ENCODE results near the gene KCNQ1OT1. TPM values are rescaled to one million over a fixed set of nuclear protein-coding genes. Genes with fewer than 3 reads are reported as not detected.

The KCNQ1OT1 gene
- total and polyA plus RNA-seq, 9 donors = 0.43 to 11.5 (median 5.2) TPM

DNA sequence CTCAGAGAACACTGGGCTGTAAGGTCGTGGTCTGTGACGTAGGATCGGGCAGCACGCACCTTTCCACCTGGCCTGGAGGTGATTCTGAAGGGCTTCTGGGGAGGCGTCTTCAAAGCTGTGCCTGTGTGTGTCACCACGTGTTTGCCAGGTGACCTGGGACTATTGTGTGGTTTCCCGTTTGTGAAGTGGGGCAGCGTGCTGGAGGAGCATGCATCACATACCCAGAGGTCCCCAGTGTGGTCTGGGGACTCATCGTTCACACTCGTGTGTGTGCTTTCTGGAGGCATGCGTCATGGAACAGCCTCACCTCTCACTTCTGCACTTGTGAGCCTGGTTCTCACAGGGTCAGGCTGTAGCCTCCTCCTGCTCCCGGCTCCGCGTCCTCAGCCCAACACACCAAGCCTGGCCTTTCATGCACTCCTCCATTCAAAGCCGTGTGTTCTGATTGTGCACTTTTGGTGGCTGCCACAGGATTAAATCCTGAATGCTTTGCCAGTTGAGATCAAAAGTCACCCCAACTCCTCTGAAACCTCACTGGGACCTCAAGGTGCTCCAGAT is 106.3 kb downstream of the KCNQ1OT1 start:
- no peaks in the 10 kb centered on the region for H3K36me3 ChIP-seq
- WGBS, 3 donors = 92 to 95% (median 92%) methylated on average over 14 to 15 of the region's 15 CpGs

DNA sequence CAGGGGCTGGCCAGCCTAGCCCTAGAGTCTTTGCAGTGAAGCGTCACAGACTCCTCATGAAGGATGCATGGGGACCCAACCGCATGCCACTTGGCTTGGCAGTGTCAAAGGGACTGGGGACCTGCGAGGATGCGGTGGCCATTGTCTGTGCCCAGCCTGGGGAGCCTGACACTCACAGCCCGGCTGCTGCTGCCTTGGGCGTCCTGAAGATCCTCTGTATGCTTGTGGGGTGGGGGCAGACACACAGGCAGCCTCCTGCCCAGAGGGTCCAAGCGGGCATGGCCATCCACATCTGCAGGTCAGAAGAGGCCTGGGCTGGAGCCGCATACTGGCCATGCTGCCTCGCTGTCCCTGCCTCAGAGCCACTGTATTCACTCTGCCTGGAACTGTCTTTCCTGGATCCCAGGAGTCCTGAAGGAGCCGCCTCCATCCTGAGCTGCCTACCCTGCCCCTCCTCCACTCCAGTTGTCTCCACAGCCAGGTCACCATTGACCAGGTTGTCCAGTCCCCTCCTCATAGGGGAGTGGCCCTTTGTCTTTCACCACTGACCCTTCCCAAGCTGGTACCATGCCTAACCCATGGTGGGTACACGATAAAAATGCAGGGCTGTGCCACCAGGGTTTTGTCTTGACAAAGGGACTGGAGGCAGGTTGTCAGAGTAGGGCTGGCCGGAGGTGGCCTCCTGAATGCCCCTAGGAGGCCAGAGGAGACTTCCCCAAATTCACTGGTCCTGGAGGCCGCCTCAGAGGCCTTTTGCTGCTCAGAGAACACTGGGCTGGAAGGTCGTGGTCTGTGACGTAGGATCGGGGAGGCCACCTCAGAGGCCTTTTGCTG is 107.0 kb downstream of the KCNQ1OT1 start:
- peak in 2 of 5 donors; percentile 9 to 21 for DNase-seq
- Histone ChIP-seq H3K9me3 (no peaks in the 10 kb centered on the region), H3K4me3 (no peak overlapping the region), H3K4me1 (ENCODE audit: insufficient read depth) (no peaks in the 10 kb centered on the region), H3K27me3 (no peaks in the 10 kb centered on the region), H3K36me3 (no peaks in the 10 kb centered on the region), H3K27ac (no peak overlapping the region)
- TF ChIP-seq, protein P1, sequence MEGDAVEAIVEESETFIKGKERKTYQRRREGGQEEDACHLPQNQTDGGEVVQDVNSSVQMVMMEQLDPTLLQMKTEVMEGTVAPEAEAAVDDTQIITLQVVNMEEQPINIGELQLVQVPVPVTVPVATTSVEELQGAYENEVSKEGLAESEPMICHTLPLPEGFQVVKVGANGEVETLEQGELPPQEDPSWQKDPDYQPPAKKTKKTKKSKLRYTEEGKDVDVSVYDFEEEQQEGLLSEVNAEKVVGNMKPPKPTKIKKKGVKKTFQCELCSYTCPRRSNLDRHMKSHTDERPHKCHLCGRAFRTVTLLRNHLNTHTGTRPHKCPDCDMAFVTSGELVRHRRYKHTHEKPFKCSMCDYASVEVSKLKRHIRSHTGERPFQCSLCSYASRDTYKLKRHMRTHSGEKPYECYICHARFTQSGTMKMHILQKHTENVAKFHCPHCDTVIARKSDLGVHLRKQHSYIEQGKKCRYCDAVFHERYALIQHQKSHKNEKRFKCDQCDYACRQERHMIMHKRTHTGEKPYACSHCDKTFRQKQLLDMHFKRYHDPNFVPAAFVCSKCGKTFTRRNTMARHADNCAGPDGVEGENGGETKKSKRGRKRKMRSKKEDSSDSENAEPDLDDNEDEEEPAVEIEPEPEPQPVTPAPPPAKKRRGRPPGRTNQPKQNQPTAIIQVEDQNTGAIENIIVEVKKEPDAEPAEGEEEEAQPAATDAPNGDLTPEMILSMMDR (IDR thresholded peaks at IDR 0.05) = no peak
- no peak for TF ChIP-seq EP300 (IDR thresholded peaks at IDR 0.05)
- TF ChIP-seq POLR2A (IDR thresholded peaks at IDR 0.05) = no peak
- intact Hi-C loops (cut with DNase I) = no loop called here
- WGBS, 3 donors = 95 to 97% (median 96%) methylated on average over 16 of the region's 16 CpGs

More for the DNA sequence above, 106.3 kb downstream of the KCNQ1OT1 start:
- no peaks in the 10 kb centered on the region for H3K9me3 ChIP-seq
- intact Hi-C loops (cut with DNase I) = no loop called here
- TF ChIP-seq, protein P1 (IDR thresholded peaks at IDR 0.05) = no peak
- TF ChIP-seq POLR2A (IDR thresholded peaks at IDR 0.05) (no peak), EP300 (IDR thresholded peaks at IDR 0.05) (no peak)
- no peak overlapping the region for H3K27ac ChIP-seq
- no peak overlapping the region for H3K4me3 ChIP-seq
- no peaks in the 10 kb centered on the region for H3K4me1 ChIP-seq (ENCODE audit: insufficient read depth)
- peak in 2 of 5 donors; percentile 6 to 13 for DNase-seq
- no peaks in the 10 kb centered on the region for H3K27me3 ChIP-seq

DNA sequence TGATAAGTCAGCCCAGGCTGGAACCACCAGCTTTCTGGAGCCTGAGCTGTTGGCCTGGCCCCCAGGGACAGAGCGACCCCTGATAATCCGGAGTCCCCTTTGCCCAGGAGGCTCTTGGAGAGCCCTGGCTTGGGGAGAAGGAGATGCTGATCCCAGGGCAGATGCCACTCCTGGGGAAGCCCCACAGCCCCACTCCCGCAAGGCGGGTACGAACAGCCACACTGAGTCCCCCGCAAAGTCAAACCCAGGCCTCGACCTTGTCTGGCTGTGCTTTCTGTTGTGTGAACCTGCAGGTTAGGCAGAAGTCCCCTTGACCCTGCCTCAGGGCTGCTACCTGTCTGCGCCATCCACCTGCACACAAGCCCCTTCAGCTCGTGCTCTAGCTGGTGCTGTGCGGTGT is 108.0 kb downstream of the KCNQ1OT1 start:
- no peaks in the 10 kb centered on the region for H3K27me3 ChIP-seq
- no peaks in the 10 kb centered on the region for H3K36me3 ChIP-seq
- 82 to 93% (median 88%) methylated on average over 10 of the region's 10 CpGs for WGBS, 3 donors
- H3K27ac ChIP-seq = no peak overlapping the region
- no peaks in the 10 kb centered on the region for H3K9me3 ChIP-seq
- intact Hi-C loops (cut with DNase I) = no loop called here
- peak in 1 of 5 donors; percentile 10 for DNase-seq
- no peaks in the 10 kb centered on the region for H3K4me1 ChIP-seq (ENCODE audit: insufficient read depth)
- no peak overlapping the region for H3K4me3 ChIP-seq
- TF ChIP-seq POLR2A (IDR thresholded peaks at IDR 0.05) = no peak
- TF ChIP-seq, protein P1 (IDR thresholded peaks at IDR 0.05) = no peak
- no peak for TF ChIP-seq EP300 (IDR thresholded peaks at IDR 0.05)

DNA sequence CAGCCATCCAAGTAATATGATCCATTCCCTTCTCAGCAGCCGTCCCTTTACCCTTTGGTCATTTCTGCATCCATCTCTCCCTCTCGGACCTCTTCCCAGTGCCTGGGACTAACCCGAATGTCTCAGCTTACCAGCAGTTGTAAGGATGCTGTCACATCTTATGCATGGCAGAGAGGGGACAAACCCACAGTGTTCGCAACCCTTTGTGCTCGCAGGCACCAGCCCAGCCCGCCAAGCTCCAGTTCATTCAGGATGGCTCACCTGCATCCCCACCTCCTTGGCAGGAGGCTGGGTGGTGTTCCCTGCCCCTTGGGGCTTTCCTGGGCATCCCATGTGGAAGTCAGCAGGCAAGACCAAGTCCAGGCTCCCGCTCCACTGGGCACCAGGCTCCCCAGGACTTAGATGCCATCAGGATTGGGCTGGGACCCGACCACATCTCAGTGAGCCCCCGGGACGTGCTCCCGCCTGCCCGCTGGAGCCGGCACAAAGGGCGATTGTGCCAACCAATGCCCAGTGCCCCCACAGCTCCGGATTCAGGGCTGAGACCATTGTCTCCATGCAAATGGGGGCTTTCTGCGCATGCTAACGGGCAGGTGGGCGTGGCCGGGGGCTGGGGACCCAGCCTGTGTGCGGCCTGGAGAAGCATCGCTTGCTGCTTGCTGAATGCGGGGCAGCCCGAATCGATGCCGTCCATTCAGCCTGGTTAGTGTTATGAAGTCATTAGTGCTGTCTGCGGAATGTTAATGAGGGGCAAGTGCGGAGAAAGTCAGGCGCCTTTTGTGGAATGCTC is 108.6 kb downstream of the KCNQ1OT1 start:
- no peaks in the 10 kb centered on the region for H3K9me3 ChIP-seq
- H3K27ac ChIP-seq = no peak overlapping the region
- no peaks in the 10 kb centered on the region for H3K36me3 ChIP-seq
- DNase-seq = peak in 3 of 5 donors; percentile 8 to 21 (median 14)
- 75 to 77% (median 77%) methylated on average over 28 of the region's 28 CpGs for WGBS, 3 donors
- intact Hi-C loops (cut with DNase I) = no loop called here
- H3K27me3 ChIP-seq = no peaks in the 10 kb centered on the region
- TF ChIP-seq POLR2A (IDR thresholded peaks at IDR 0.05) (no peak), EP300 (IDR thresholded peaks at IDR 0.05) (no peak)
- TF ChIP-seq, protein P1 (IDR thresholded peaks at IDR 0.05) = no peak
- no peaks in the 10 kb centered on the region for H3K4me1 ChIP-seq (ENCODE audit: insufficient read depth)
- no peak overlapping the region for H3K4me3 ChIP-seq
